ENCODE data around the gene ADISSP. TPM values are rescaled to one million over a fixed set of nuclear protein-coding genes. Genes with fewer than 3 reads are reported as not detected.

Gene ADISSP
- total RNA-seq, 1 donor from 2014 or later, result 48.4 TPM

DNA sequence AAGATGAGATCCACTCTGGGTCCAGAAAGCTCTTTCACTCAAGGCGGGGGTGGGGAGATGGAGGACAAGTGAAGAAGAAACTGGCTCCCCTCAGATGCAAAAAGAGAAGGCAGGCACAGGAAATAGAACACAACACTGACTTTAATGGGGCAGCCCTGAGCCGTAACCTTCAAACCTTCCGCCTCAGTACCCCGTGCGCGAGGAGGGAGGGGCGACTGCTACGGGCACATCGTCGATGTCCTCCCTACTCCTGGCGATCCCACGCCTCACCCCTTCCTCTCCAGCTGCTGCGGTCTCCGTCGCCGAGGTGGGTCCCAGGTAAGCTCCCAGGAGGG lies 9.8 kb upstream of the ADISSP start:
- no peaks in the 10 kb centered on the region for H3K36me3 ChIP-seq
- no peak overlapping the region for H3K27ac ChIP-seq
- peaks cover 5 to 13% of the 10 kb centered on the region in 2 donors for H3K4me1 ChIP-seq
- peak overlapping the region; percentile 57 to 62 for H3K4me3 ChIP-seq
- intact Hi-C loops (cut with DNase I), result no loop called here
- no peak for DNase-seq (ENCODE audit: low spot score in 2 of 2)
- TF ChIP-seq, protein P1, sequence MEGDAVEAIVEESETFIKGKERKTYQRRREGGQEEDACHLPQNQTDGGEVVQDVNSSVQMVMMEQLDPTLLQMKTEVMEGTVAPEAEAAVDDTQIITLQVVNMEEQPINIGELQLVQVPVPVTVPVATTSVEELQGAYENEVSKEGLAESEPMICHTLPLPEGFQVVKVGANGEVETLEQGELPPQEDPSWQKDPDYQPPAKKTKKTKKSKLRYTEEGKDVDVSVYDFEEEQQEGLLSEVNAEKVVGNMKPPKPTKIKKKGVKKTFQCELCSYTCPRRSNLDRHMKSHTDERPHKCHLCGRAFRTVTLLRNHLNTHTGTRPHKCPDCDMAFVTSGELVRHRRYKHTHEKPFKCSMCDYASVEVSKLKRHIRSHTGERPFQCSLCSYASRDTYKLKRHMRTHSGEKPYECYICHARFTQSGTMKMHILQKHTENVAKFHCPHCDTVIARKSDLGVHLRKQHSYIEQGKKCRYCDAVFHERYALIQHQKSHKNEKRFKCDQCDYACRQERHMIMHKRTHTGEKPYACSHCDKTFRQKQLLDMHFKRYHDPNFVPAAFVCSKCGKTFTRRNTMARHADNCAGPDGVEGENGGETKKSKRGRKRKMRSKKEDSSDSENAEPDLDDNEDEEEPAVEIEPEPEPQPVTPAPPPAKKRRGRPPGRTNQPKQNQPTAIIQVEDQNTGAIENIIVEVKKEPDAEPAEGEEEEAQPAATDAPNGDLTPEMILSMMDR (IDR thresholded peaks at IDR 0.05), result no peak
- H3K9me3 ChIP-seq, result no peaks in the 10 kb centered on the region
- H3K27me3 ChIP-seq, result no peaks in the 10 kb centered on the region

DNA sequence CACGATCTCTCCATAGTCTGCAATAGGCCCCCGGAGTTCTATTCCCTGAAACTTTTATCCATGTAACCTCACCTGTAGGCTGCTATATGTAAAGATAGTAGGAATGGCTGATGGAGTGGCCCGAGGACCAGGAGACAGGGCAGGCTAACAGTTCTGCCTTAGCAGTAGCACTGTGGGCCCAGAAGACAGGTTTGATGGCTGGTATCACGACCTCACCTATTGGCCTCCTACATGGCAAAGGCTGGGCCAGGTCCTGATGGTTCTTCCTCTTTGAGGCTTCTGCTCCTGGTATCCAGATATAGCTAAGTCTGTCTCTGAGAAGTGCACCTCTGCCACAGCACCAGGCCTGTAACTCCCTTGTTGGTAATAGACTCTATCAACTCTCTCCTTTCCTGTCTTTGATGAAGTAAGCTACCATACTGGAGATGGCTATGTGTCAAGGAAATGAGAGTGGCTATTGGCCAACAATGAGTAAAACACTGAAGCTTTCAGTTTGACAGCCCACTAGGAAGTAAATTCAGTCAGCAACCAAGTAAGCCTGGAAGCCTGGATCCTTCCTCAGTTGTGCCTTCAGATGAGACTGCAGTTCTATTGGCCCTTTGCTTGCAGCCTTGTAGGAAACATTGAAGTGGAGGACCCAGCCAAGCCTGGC lies 8.0 kb upstream of the ADISSP start:
- Histone ChIP-seq H3K27me3 (no peaks in the 10 kb centered on the region), H3K4me1 (peaks cover 5 to 7% of the 10 kb centered on the region in 2 donors), H3K36me3 (no peaks in the 10 kb centered on the region), H3K4me3 (no peak overlapping the region), H3K9me3 (no peaks in the 10 kb centered on the region), H3K27ac (no peak overlapping the region)
- intact Hi-C loops (cut with DNase I), result no loop called here
- TF ChIP-seq, protein P1 (IDR thresholded peaks at IDR 0.05), result no peak
- no peak for DNase-seq (ENCODE audit: low spot score in 2 of 2)

DNA sequence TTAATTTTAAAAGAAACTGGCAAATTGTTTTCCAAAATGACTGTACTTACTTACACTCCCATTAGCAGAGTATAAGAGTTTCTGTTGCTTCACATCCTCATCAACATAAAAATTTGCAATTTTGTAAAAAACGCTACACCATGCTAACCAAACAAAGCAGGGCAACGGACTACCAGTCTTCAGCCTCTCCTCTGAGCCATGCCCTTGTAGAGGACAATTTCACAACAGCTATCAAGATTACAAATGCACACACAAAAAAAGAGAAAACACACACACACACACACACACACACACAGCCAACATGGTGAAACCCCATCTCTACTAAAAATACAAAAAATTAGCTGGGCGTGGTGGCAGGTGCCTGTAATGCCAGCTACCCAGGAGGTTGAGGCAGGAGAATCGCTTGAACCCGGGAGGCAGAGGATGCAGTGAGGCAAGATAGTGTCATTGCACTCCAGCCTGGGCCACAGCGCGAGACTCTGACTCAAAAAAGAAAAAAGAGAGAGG lies 4.1 kb upstream of the ADISSP start:
- no peak for DNase-seq (ENCODE audit: low spot score in 2 of 2)
- Histone ChIP-seq H3K36me3 (no peaks in the 10 kb centered on the region), H3K4me1 (peaks cover 4 to 10% of the 10 kb centered on the region in 2 donors), H3K27me3 (no peaks in the 10 kb centered on the region), H3K9me3 (no peaks in the 10 kb centered on the region), H3K27ac (no peak overlapping the region), H3K4me3 (no peak overlapping the region)
- intact Hi-C loops (cut with DNase I), result no loop called here
- TF ChIP-seq, protein P1 (IDR thresholded peaks at IDR 0.05), result no peak

DNA sequence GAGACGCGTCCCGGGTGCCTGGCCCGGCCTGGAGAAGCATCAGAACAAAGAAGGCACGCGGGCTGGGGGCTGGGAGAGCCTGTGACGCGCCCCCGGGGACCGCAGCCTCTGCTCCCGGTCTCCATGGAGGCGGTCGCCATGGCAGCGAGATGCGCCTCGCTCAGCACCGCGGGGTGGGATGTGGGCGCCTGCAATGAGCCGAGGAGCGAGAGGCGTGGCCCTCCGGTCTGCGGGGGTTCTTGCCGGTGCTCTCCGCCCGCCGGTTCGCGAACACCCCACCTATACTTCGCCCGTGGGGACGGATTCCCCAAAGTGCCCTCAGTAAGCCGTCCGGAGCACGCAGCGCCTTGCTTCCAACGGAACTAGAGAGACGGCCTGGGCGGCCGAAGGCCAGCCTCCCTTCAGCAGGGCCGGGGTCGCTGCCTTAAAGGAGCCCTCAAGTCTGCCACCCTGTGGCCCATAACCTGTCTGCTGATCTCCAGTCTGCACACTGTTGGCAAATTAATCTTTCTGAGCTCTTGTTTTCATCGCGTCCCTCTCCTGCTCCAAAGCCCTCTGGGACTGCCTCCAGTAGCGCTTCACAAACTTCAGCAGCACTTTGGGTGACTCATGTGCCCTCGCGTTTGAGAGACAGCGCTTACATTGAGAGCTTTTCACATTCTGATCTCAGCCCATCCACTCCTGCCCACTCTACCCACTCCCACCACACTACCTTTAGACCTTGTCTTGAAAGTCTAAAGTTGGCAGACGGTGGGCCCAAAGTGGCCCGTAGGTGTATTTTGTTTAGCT lies 983 bp upstream of the ADISSP start:
- H3K9me3 ChIP-seq, result no peaks in the 10 kb centered on the region
- H3K4me1 ChIP-seq, result peaks cover 5 to 11% of the 10 kb centered on the region in 2 donors
- DNase-seq (ENCODE audit: low spot score in 2 of 2), result peak in 1 of 2 donors; percentile 82
- intact Hi-C loops (cut with DNase I), result loop anchor here (1.0 to 2.0 kb wide), 2 partner anchors 18 to 92 kb away; partner anchors contain the start of gene CENPB
- H3K27ac ChIP-seq, result peak overlapping the region; percentile 85 to 87
- peak overlapping the region; percentile 78 for H3K4me3 ChIP-seq
- H3K36me3 ChIP-seq, result no peaks in the 10 kb centered on the region
- H3K27me3 ChIP-seq, result no peaks in the 10 kb centered on the region
- TF ChIP-seq, protein P1 (IDR thresholded peaks at IDR 0.05), result peak; percentile 36 to 52 (median 37)

DNA sequence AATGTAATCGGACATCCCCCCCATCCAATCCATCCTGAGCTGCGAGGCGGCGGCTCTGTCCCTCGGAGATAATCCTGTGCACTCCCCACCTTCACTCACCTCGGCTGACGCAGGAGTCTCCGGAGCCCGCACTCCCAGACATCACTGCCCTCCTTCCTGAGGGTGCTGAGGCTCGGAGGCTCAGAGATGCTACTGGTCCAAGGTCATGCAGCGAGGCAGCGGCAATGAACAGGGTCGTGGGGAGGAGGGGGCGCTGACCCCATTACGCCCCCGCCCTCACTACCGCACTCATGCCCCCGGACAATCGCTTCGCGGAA lies 485 bp downstream of the ADISSP start:
- intact Hi-C loops (cut with DNase I), result loop anchor here (1.0 to 2.0 kb wide), 3 partner anchors 14 to 53 kb away; partner anchors contain the start of genes AP5S1 and SPEF1
- DNase-seq (ENCODE audit: low spot score in 2 of 2), result no peak

More for the DNA sequence above, 485 bp downstream of the ADISSP start:
- Histone ChIP-seq H3K4me1 (peaks cover 5 to 11% of the 10 kb centered on the region in 2 donors), H3K36me3 (no peaks in the 10 kb centered on the region), H3K27ac (no peak overlapping the region), H3K4me3 (peak overlapping the region; percentile 78), H3K27me3 (no peaks in the 10 kb centered on the region), H3K9me3 (no peaks in the 10 kb centered on the region)
- TF ChIP-seq, protein P1 (IDR thresholded peaks at IDR 0.05), result no peak
